ENCODE measurements around the gene MRPL58. TPM values are rescaled to one million over a fixed set of nuclear protein-coding genes. Genes with fewer than 3 reads are reported as not detected.

The MRPL58 gene
- total and polyA plus RNA-seq, 12 donors: 38.7 to 120 (median 58.9) TPM

GRCh38 chr17:75060434-75061054 is 48.1 kb downstream of the MRPL58 start:
- 93 to 95% (median 94%) methylated on average over 25 to 26 of the region's 26 CpGs for WGBS, 4 donors
- H3K36me3 ChIP-seq (replicated peaks in 1 of 2): peaks cover 0 to 62% of the 10 kb centered on the region in 2 donors
- H3K4me1 ChIP-seq (replicated peaks in 1 of 2): no peaks in the 10 kb centered on the region
- peak overlapping the region in 1 of 5 donors; percentile 36 for H3K27ac ChIP-seq
- no peak overlapping the region for H3K4me3 ChIP-seq
- H3K27me3 ChIP-seq: no peaks in the 10 kb centered on the region
- TF ChIP-seq CTCF (IDR thresholded peaks at IDR 0.05) (no peak), POLR2A (IDR thresholded peaks at IDR 0.05) (no peak)
- intact Hi-C loops (cut with DNase I): loop anchor here in 1 of 2 donors (5.0 to 10.0 kb wide), 2 partner anchors 47 to 56 kb away; partner anchors contain the start of gene ARMC7
- DNase-seq: no peak
- H3K9me3 ChIP-seq (replicated peaks in 1 of 3): no peaks in the 10 kb centered on the region

- H3K4me1 ChIP-seq (replicated peaks in 1 of 2): no peaks in the 10 kb centered on the region
- DNase-seq: no peak
- H3K9me3 ChIP-seq (replicated peaks in 1 of 3): no peaks in the 10 kb centered on the region
- no peak overlapping the region for H3K27ac ChIP-seq
- WGBS, 4 donors: 89 to 97% (median 93%) methylated on average over 10 of the region's 10 CpGs
- peaks cover 0 to 58% of the 10 kb centered on the region in 2 donors for H3K36me3 ChIP-seq (replicated peaks in 1 of 2)
- no peak for TF ChIP-seq POLR2A (IDR thresholded peaks at IDR 0.05)
- no peak for TF ChIP-seq CTCF (IDR thresholded peaks at IDR 0.05)
- H3K27me3 ChIP-seq: no peaks in the 10 kb centered on the region
- H3K4me3 ChIP-seq: no peak overlapping the region
- intact Hi-C loops (cut with DNase I): loop anchor here in 1 of 2 donors (5.0 to 10.0 kb wide), 2 partner anchors 46 to 56 kb away; partner anchors contain the start of gene ARMC7
Measured at GRCh38 chr17:75061055-75061438, 48.6 kb downstream of the MRPL58 start.

- no peak for DNase-seq
- H3K27ac ChIP-seq: no peak overlapping the region
- peaks cover 0 to 53% of the 10 kb centered on the region in 2 donors for H3K36me3 ChIP-seq (replicated peaks in 1 of 2)
- no peaks in the 10 kb centered on the region for H3K4me1 ChIP-seq (replicated peaks in 1 of 2)
- TF ChIP-seq CTCF (IDR thresholded peaks at IDR 0.05): no peak
- no peak for TF ChIP-seq POLR2A (IDR thresholded peaks at IDR 0.05)
- H3K4me3 ChIP-seq: no peak overlapping the region
- no peaks in the 10 kb centered on the region for H3K9me3 ChIP-seq (replicated peaks in 1 of 3)
- 86 to 90% (median 88%) methylated on average over 8 of the region's 8 CpGs for WGBS, 4 donors
- no peaks in the 10 kb centered on the region for H3K27me3 ChIP-seq
- intact Hi-C loops (cut with DNase I): loop anchor here in 1 of 2 donors (5.0 to 10.0 kb wide), 2 partner anchors 46 to 57 kb away; partner anchors contain the start of gene ARMC7
Measured at GRCh38 chr17:75061618-75062017, 49.1 kb downstream of the MRPL58 start.

GRCh38 chr17:75063201-75063600 is 50.7 kb downstream of the MRPL58 start:
- no peak for TF ChIP-seq POLR2A (IDR thresholded peaks at IDR 0.05)
- no peak for TF ChIP-seq CTCF (IDR thresholded peaks at IDR 0.05)
- H3K36me3 ChIP-seq (replicated peaks in 1 of 2): peaks cover 0 to 53% of the 10 kb centered on the region in 2 donors
- H3K4me3 ChIP-seq: no peak overlapping the region
- no peaks in the 10 kb centered on the region for H3K4me1 ChIP-seq (replicated peaks in 1 of 2)
- no peaks in the 10 kb centered on the region for H3K9me3 ChIP-seq (replicated peaks in 1 of 3)
- no peak overlapping the region for H3K27ac ChIP-seq
- no peaks in the 10 kb centered on the region for H3K27me3 ChIP-seq
- DNase-seq: no peak
- intact Hi-C loops (cut with DNase I): loop anchor here in 1 of 2 donors (5.0 to 10.0 kb wide), 2 partner anchors 44 to 58 kb away; partner anchors contain the start of gene ARMC7
- 90 to 93% (median 91%) methylated on average over 5 to 13 of the region's 13 CpGs for WGBS, 4 donors
